CMK (cell line): ENCODE data around the gene LRRC49.
"Not testable (repeated sequence)": the region's sequence is repeated elsewhere in the genome, so short reads cannot be mapped to it uniquely, and the experiment has no call there.

Source experiments
- DNase-seq: peaks from one replicate; pipeline ENCODE4 v3.0.0-alpha.2; 2010; ENCODE audit warnings: low read depth

Gene LRRC49

GRCh38 chr15:70892002-70892911 is at the start of gene LRRC49, which contains the start of gene THAP10:
TSS of gene LRRC49 (plus strand) at chr15:70892826. CDS start at chr15:70892895, 69 bp downstream.
TSS of gene THAP10 (minus strand) at chr15:70892433. CDS start at chr15:70892272, 161 bp downstream.
- DNase-seq, result peak; percentile 21

GRCh38 chr15:70845602-70846360 is 46.8 kb upstream of the LRRC49 start:
- DNase-seq, result no peak

GRCh38 chr15:70851889-70852288 is 40.7 kb upstream of the LRRC49 start:
- DNase-seq, result no peak

GRCh38 chr15:70852501-70853317 is 39.9 kb upstream of the LRRC49 start:
- DNase-seq, result no peak

GRCh38 chr15:70853318-70853972 is 39.2 kb upstream of the LRRC49 start:
- no peak for DNase-seq

- DNase-seq, result no peak
These were observed 38.5 kb upstream of the LRRC49 start, which contains the start of gene LARP6 for GRCh38 chr15:70853973-70854665. TSS of gene LARP6 (minus strand) at chr15:70854157. CDS start at chr15:70854088, 69 bp downstream.

GRCh38 chr15:70854666-70854976 is 38.0 kb upstream of the LRRC49 start:
- DNase-seq, result no peak

GRCh38 chr15:70855764-70856163 is 36.9 kb upstream of the LRRC49 start:
- no peak for DNase-seq

GRCh38 chr15:70856177-70856883 is 36.3 kb upstream of the LRRC49 start:
- no peak for DNase-seq

- DNase-seq, result no peak
These were observed 35.6 kb upstream of the LRRC49 start for GRCh38 chr15:70856884-70857561.

- no peak for DNase-seq
These were observed 34.9 kb upstream of the LRRC49 start for GRCh38 chr15:70857562-70858285.

- not testable (repeated sequence) for DNase-seq
These were observed 33.9 kb upstream of the LRRC49 start for GRCh38 chr15:70858614-70859321.

- DNase-seq, result no peak
These were observed 33.2 kb upstream of the LRRC49 start for GRCh38 chr15:70859322-70859908.

- no peak for DNase-seq
These were observed 32.6 kb upstream of the LRRC49 start for GRCh38 chr15:70859998-70860397.

- DNase-seq, result no peak
These were observed 29.0 kb upstream of the LRRC49 start for GRCh38 chr15:70863450-70864218.

- no peak for DNase-seq
These were observed 25.5 kb upstream of the LRRC49 start for GRCh38 chr15:70866982-70867641.
